Astrocyte (in vitro differentiated cells and primary cell): ENCODE results near the gene KLHL22. TPM values are rescaled to one million over a fixed set of nuclear protein-coding genes. Genes with fewer than 3 reads are reported as not detected.

Source experiments
- DNase-seq: peaks from one replicate; pipeline ENCODE4 v3.0.0-alpha.2; 2010; ENCODE audit warnings: low read depth
- FAIRE-seq: peaks from 2 replicates; lab custom pipeline; 2011; peaks lifted over from hg19 to GRCh38; lab: Jason Lieb, UNC
- H2AFZ ChIP-seq: 2 replicates; pipeline ENCODE4 v1.6.0; 2012; ENCODE audit warnings: low read depth, low read length, inconsistent platforms
- H3K27ac ChIP-seq: 2 replicates; pipeline ENCODE4 v1.5.1; 2011; ENCODE audit warnings: low read depth, low read length, inconsistent platforms
- H3K27me3 ChIP-seq: 2 replicates; pipeline ENCODE4 v1.6.0; 2011; ENCODE audit warnings: low read length, inconsistent platforms; ENCODE audit not compliant: insufficient read depth
- H3K36me3 ChIP-seq: 2 replicates; pipeline ENCODE4 v1.5.1; 2011; ENCODE audit warnings: low read length, inconsistent platforms; ENCODE audit not compliant: insufficient read depth
- H3K4me1 ChIP-seq: 2 replicates; pipeline ENCODE4 v1.5.1; 2011; ENCODE audit warnings: low read length, inconsistent platforms; ENCODE audit not compliant: insufficient read depth
- H3K4me2 ChIP-seq: 2 replicates; pipeline ENCODE4 v1.6.0; 2012; ENCODE audit warnings: low read length, inconsistent platforms
- H3K4me3 ChIP-seq: 2 replicates; pipeline ENCODE4 v1.5.1; 2011; ENCODE audit warnings: low read depth, mild to moderate bottlenecking, low read length, inconsistent platforms; ENCODE audit not compliant: insufficient read depth
- H3K79me2 ChIP-seq: 2 replicates; pipeline ENCODE4 v1.6.0; 2012; ENCODE audit warnings: mild to moderate bottlenecking, low read length, inconsistent platforms; ENCODE audit not compliant: insufficient read depth
- H3K9ac ChIP-seq: 2 replicates; pipeline ENCODE4 v1.6.0; 2012; ENCODE audit warnings: mild to moderate bottlenecking, low read length, inconsistent platforms
- H3K9me3 ChIP-seq: 2 replicates; pipeline ENCODE4 v1.5.1; 2012; ENCODE audit warnings: low read depth, mild to moderate bottlenecking, low read length, inconsistent platforms; ENCODE audit not compliant: insufficient read depth
- H4K20me1 ChIP-seq: 2 replicates; pipeline ENCODE4 v1.6.0; 2012; ENCODE audit warnings: low read length, inconsistent platforms; ENCODE audit not compliant: insufficient read depth
- H3K27ac Mint-ChIP-seq: one replicate; pipeline ENCODE4 v1.8.0; 2021; ENCODE audit warnings: mild to moderate bottlenecking, mixed read lengths; ENCODE audit not compliant: unreplicated experiment
- H3K27me3 Mint-ChIP-seq: one replicate; pipeline ENCODE4 v1.8.0; 2021; ENCODE audit warnings: low read depth, mixed read lengths; ENCODE audit not compliant: unreplicated experiment
- H3K36me3 Mint-ChIP-seq: one replicate; pipeline ENCODE4 v1.8.0; 2021; ENCODE audit warnings: low read depth, mixed read lengths; ENCODE audit not compliant: unreplicated experiment
- H3K4me1 Mint-ChIP-seq: one replicate; pipeline ENCODE4 v1.8.0; 2021; ENCODE audit warnings: low read depth, mixed read lengths; ENCODE audit not compliant: unreplicated experiment
- H3K4me3 Mint-ChIP-seq: one replicate; pipeline ENCODE4 v1.8.0; 2021; ENCODE audit warnings: mild to moderate bottlenecking, moderate library complexity, mixed read lengths; ENCODE audit not compliant: unreplicated experiment
- H3K9me3 Mint-ChIP-seq: one replicate; pipeline ENCODE4 v1.8.0; 2021; ENCODE audit warnings: mild to moderate bottlenecking, mixed read lengths; ENCODE audit not compliant: unreplicated experiment
- EZH2 ChIP-seq: IDR thresholded peaks from 2 replicates; pipeline ENCODE4 v1.6.1; 2012; ENCODE audit warnings: mild to moderate bottlenecking, low read length, inconsistent platforms; ENCODE audit not compliant: insufficient read depth
- total RNA-seq: library from RNA; stranded (reverse); gene quantifications from 2 replicates; pipeline ENCODE4 v1.2.1, GENCODE V29; 2021
- TF ChIP-seq, protein P1 (sequence below): IDR thresholded peaks from 2 replicates; pipeline ENCODE4 v1.5.1; 2011; ENCODE audit warnings: low read depth, mild to moderate bottlenecking, inconsistent platforms, low read length, moderate library complexity; ENCODE audit not compliant: insufficient read depth

KLHL22 gene
- total RNA-seq, 1 donor from 2014 or later = 14.0 TPM

DNA sequence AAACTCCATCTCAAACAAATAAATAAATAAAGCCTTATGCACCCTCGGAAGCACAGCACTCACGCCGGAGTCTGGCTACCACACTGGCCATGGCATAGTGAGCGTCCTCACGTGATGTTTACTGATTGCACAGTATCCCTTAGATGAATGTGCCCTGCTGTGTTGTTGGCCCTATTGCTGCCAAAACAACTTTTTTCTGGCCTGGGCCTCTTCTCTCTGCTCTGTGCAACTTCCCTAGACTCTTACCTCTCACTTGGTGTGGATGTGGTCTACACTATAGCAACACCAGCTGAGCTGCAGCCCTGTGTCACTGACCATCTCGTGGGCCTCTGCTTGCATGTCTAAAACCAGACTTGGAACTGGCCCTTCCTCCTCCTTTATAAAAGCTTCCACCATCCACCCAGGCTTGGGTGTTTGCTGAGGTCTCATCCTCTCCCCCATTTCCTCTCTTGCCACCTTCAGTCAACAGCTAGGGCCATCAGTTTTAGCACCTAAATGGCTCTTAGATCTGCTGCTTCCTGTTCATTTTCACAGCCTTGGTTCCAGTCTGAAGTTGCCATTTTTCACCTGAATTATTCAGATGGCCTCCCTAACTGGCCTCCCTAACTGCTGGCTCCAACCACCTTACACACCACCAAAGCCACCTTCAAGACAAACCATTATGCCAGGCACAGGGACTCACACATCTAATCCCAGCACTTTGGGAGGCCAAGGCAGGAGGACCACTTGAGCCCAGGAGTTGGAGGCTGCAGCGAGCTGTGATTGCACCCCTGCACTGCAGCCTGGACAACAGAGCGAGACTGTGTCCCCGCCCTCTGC lies 92.4 kb downstream of the KLHL22 start:
- H3K9me3 ChIP-seq = no peaks in the 10 kb centered on the region
- Mint-ChIP-seq H3K27ac (no peak overlapping the region), H3K9me3 (no peaks in the 10 kb centered on the region), H3K36me3 (peaks cover 25% of the 10 kb centered on the region), H3K27me3 (no peaks in the 10 kb centered on the region), H3K4me1 (no peaks in the 10 kb centered on the region), H3K4me3 (no peak overlapping the region)
- FAIRE-seq = no peak
- no peak overlapping the region for H3K9ac ChIP-seq
- H3K27ac ChIP-seq = no peak overlapping the region
- no peak overlapping the region for H3K4me3 ChIP-seq
- peaks cover 10% of the 10 kb centered on the region for H3K79me2 ChIP-seq
- no peaks in the 10 kb centered on the region for H3K27me3 ChIP-seq
- no peak overlapping the region for H3K4me2 ChIP-seq
- no peaks in the 10 kb centered on the region for H3K4me1 ChIP-seq
- TF ChIP-seq, protein P1, sequence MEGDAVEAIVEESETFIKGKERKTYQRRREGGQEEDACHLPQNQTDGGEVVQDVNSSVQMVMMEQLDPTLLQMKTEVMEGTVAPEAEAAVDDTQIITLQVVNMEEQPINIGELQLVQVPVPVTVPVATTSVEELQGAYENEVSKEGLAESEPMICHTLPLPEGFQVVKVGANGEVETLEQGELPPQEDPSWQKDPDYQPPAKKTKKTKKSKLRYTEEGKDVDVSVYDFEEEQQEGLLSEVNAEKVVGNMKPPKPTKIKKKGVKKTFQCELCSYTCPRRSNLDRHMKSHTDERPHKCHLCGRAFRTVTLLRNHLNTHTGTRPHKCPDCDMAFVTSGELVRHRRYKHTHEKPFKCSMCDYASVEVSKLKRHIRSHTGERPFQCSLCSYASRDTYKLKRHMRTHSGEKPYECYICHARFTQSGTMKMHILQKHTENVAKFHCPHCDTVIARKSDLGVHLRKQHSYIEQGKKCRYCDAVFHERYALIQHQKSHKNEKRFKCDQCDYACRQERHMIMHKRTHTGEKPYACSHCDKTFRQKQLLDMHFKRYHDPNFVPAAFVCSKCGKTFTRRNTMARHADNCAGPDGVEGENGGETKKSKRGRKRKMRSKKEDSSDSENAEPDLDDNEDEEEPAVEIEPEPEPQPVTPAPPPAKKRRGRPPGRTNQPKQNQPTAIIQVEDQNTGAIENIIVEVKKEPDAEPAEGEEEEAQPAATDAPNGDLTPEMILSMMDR = no peak
- TF ChIP-seq EZH2 = no peak
- peaks cover 20% of the 10 kb centered on the region for H4K20me1 ChIP-seq
- peaks cover 7% of the 10 kb centered on the region for H3K36me3 ChIP-seq
- H2AFZ ChIP-seq = no peak overlapping the region
- DNase-seq = no peak

DNA sequence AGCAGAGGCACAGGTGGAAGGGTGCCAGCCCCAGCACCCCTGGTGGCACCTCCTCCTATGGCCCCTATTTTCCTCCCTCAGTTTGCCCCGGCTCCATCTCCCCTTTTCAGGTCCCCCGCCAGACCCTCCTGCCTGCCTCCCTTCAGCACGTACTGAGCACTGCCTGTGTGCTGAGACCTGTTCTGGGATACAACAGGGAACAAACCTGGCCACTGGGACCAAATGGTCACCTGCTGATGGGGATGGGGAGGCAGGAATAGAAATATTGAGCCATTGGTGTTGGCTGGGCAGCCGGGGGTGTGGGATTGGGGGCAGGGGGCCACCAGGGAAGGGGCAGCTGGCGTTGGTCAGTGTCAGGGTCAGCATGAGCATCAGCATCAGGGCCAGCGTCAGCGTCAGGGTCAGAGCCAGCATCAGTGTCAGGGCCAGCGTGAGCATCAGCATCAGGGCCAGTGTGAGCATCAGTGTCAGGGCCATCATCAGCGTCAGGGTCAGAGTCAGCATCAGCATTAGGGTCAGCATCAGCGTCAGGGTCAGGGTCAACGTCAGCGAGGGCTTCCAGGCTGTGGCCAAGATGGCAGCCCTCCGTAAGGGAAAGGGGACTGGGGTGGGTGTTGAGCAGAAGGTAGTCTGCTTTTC lies 94.1 kb downstream of the KLHL22 start:
- H4K20me1 ChIP-seq = peaks cover 26% of the 10 kb centered on the region
- no peak for DNase-seq
- no peak overlapping the region for H3K9ac ChIP-seq
- no peaks in the 10 kb centered on the region for H3K4me1 ChIP-seq
- peaks cover 3% of the 10 kb centered on the region for H3K36me3 ChIP-seq
- H3K27ac Mint-ChIP-seq = no peak overlapping the region
- TF ChIP-seq EZH2 = no peak
- TF ChIP-seq, protein P1 = no peak
- peaks cover 22% of the 10 kb centered on the region for H3K79me2 ChIP-seq
- H3K4me3 Mint-ChIP-seq = no peak overlapping the region
- H3K9me3 ChIP-seq = no peaks in the 10 kb centered on the region
- FAIRE-seq = no peak
- H3K9me3 Mint-ChIP-seq = no peaks in the 10 kb centered on the region
- H3K27ac ChIP-seq = no peak overlapping the region
- peaks cover 4% of the 10 kb centered on the region for H3K4me1 Mint-ChIP-seq
- H3K4me2 ChIP-seq = no peak overlapping the region
- no peaks in the 10 kb centered on the region for H3K27me3 Mint-ChIP-seq
- H3K36me3 Mint-ChIP-seq = peaks cover 20% of the 10 kb centered on the region
- H3K4me3 ChIP-seq = no peak overlapping the region
- H2AFZ ChIP-seq = no peak overlapping the region
- H3K27me3 ChIP-seq = no peaks in the 10 kb centered on the region
